Lung (tissue), 12 donors: ENCODE data around the gene ZNF296. TPM values are rescaled to one million over a fixed set of nuclear protein-coding genes. Genes with fewer than 3 reads are reported as not detected.

ENCODE experiments used
- ATAC-seq: fragments of 200-7000 bp; cut with Tn5 transposase; one replicate; pipeline ENCODE4 v1.9.1; 2020; ENCODE audit warnings: moderate number of reproducible peaks; ENCODE audit not compliant: insufficient read depth, low FRiP score
- DNase-seq, 3 donors: peaks; one replicate each; pipeline ENCODE4 v3.0.0-alpha.2; 2013 to 2017
- H3K27ac ChIP-seq, 2 donors: one replicate each; pipeline ENCODE4 v1.5.1; 2013; ENCODE audit warnings: mild to moderate bottlenecking in 2 of 2, moderate library complexity in 2 of 2, control low read depth in 1 of 2, inconsistent platforms in 1 of 2, low read depth in 1 of 2, low read length in 1 of 2
- H3K27me3 ChIP-seq, 3 donors: one replicate each; pipeline ENCODE4 v1.5.1; 2013; ENCODE audit warnings: low read length in 2 of 3; ENCODE audit not compliant: control insufficient read depth in 3 of 3, insufficient read depth in 3 of 3
- H3K36me3 ChIP-seq, 4 donors: one replicate each; pipeline ENCODE4 v1.5.1; 2013; ENCODE audit warnings: low read length in 4 of 4, mild to moderate bottlenecking in 1 of 4, moderate library complexity in 1 of 4; ENCODE audit not compliant: control insufficient read depth in 4 of 4, insufficient read depth in 4 of 4
- H3K4me1 ChIP-seq, 5 donors: one replicate each; pipeline ENCODE4 v1.5.1; 2013; ENCODE audit warnings: low read length in 5 of 5, mild to moderate bottlenecking in 2 of 5, moderate library complexity in 1 of 5; ENCODE audit not compliant: control insufficient read depth in 5 of 5, insufficient read depth in 5 of 5
- H3K4me3 ChIP-seq: one replicate; pipeline ENCODE4 v1.5.1; 2013; ENCODE audit warnings: mild to moderate bottlenecking, control low read depth, moderate library complexity
- H3K9ac ChIP-seq, 2 donors: one replicate each; pipeline ENCODE4 v1.5.1; 2013; ENCODE audit warnings: low read length in 2 of 2, control low read depth in 1 of 2; ENCODE audit not compliant: insufficient read depth in 1 of 2
- H3K9me3 ChIP-seq, 4 donors: one replicate each; pipeline ENCODE4 v1.5.1; 2013; ENCODE audit warnings: low read length in 3 of 4, mild to moderate bottlenecking in 1 of 4, moderate library complexity in 1 of 4; ENCODE audit not compliant: control insufficient read depth in 4 of 4, insufficient read depth in 3 of 4
- CTCF ChIP-seq: IDR thresholded peaks from 2 replicates; pipeline ENCODE4 v1.5.1; 2012; ENCODE audit warnings: mild to moderate bottlenecking; ENCODE audit errors: control extremely low read depth, extremely low read depth
- WGBS, 2 donors: extraction: QIAGEN DNeasy Blood & Tissue Kit; methylation state at CpG; one replicate each; pipeline ENCODE4 v1.1.7; 2013; 5-methylcytosine and 5-hydroxymethylcytosine counted together
- polyA plus RNA-seq, 2 donors: library from polyadenylated mRNA; stranded (reverse); fragments of 200-250 nt; gene quantifications; one replicate each; pipeline ENCODE4 v1.2.1, GENCODE V29; 2013
- total RNA-seq, 2 donors: library from RNA; depleted of rRNA in 1 of 2; stranded (reverse); fragments of >200 nt in 1 of 2; gene quantifications; one replicate each; pipeline ENCODE4 v1.2.1, GENCODE V29; 2014 to 2021
- donor health status: control.
- donor health status: control.
- donor health status: Bipolar disorder and iron deficiency.
- donor health status: healthy.
- donor health status: DM: yes; HTN: yes; CAD: no.

ZNF296 gene
- total and polyA plus RNA-seq, 4 donors = 0.43 to 3.9 (median 2.8) TPM

DNA sequence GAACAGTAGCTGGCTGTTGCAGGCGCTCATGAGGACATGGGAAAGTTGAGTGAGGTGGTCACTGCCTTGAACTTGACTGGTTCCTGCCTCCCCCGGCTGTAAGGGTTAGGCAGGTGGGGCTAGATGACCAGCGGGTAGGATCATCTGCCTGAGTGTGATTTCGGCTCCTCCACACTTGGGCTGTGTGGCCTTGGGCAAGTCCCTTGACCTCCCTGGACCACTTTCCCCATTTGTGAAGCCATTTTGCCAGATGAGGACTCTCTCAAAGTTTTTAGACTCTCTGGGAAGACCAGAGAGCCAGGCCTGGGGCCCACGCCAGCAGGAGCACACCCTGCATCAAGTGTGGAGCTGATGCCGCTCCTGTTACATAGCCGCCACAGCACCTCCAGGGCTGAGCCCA, 26.2 kb upstream of the ZNF296 start:
- no peaks in the 10 kb centered on the region for H3K36me3 ChIP-seq
- H3K9ac ChIP-seq = no peak overlapping the region
- ATAC-seq = no peak
- H3K9me3 ChIP-seq = no peaks in the 10 kb centered on the region
- no peak for DNase-seq
- peaks cover 5 to 28% (median 16%) of the 10 kb centered on the region in 5 donors for H3K4me1 ChIP-seq
- 97% methylated on average over 7 of the region's 7 CpGs for WGBS, 2 donors
- no peak for TF ChIP-seq CTCF
- no peak overlapping the region for H3K4me3 ChIP-seq
- H3K27me3 ChIP-seq = no peaks in the 10 kb centered on the region
- H3K27ac ChIP-seq = no peak overlapping the region

GRCh38 chr19:45101806-45102205, 25.5 kb upstream of the ZNF296 start:
- H3K36me3 ChIP-seq = peaks cover 0 to 2% (median 0%) of the 10 kb centered on the region in 4 donors
- H3K27ac ChIP-seq = no peak overlapping the region
- no peak for TF ChIP-seq CTCF
- no peak overlapping the region for H3K9ac ChIP-seq
- DNase-seq (no peak), ATAC-seq (no peak)
- WGBS, 2 donors = 88 to 93% methylated on average over 8 of the region's 8 CpGs
- no peak overlapping the region for H3K4me3 ChIP-seq
- no peaks in the 10 kb centered on the region for H3K9me3 ChIP-seq
- peaks cover 5 to 30% (median 18%) of the 10 kb centered on the region in 5 donors for H3K4me1 ChIP-seq
- H3K27me3 ChIP-seq = no peaks in the 10 kb centered on the region

DNA sequence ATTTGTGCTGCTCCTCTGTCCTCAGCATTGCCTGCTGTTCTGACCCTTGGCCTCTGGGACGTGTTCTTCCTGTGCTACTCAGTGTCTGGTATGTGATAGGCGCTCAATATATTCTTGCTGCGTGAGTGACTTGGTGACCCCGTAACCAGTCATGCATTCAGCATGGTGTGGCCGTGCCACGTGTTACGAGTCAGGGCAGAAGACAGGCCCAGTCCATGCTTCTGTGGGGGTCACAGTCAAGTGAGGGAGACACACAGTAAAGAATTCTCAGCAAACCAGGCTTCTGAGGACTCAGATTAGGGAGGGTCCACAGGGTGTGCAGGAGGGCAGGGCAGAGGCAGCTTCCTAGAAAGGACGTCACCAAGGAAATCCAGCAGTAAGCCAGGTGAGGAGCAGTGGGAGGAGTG, 24.6 kb upstream of the ZNF296 start:
- 83 to 93% methylated on average over 8 of the region's 8 CpGs for WGBS, 2 donors
- H3K4me3 ChIP-seq = no peak overlapping the region
- TF ChIP-seq CTCF = no peak
- H3K4me1 ChIP-seq = peaks cover 5 to 36% (median 20%) of the 10 kb centered on the region in 5 donors
- H3K27ac ChIP-seq = no peak overlapping the region
- H3K36me3 ChIP-seq = peaks cover 0 to 2% (median 0%) of the 10 kb centered on the region in 4 donors
- DNase-seq = no peak
- no peak for ATAC-seq
- no peak overlapping the region for H3K9ac ChIP-seq
- H3K9me3 ChIP-seq = no peaks in the 10 kb centered on the region
- no peaks in the 10 kb centered on the region for H3K27me3 ChIP-seq

DNA sequence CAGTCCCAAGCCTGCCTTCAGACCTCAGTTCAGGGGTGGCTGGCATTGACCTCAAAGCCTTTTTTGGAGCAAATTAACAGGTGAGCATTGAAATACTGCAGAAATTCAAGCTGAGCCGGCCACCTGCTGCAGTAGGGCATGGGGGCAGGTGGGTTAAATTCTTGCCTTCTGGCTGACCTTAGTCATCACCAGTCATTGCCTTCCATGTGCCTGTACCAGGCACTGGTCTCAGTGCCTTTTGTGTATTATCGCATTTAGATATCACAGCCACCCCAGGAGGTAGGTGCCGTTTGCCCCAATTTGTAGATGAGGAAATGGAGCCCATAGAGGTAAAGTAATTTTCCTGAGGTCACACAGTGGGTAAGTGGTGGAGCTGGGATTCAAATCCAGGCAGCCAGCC, 23.9 kb upstream of the ZNF296 start:
- Histone ChIP-seq H3K36me3 (peaks cover 0 to 2% (median 0%) of the 10 kb centered on the region in 4 donors), H3K9me3 (no peaks in the 10 kb centered on the region), H3K4me3 (no peak overlapping the region), H3K4me1 (peaks cover 5 to 36% (median 21%) of the 10 kb centered on the region in 5 donors), H3K9ac (no peak overlapping the region), H3K27ac (peak overlapping the region in 1 of 2 donors; percentile 16), H3K27me3 (no peaks in the 10 kb centered on the region)
- 92 to 94% methylated on average over 3 of the region's 3 CpGs for WGBS, 2 donors
- ATAC-seq = no peak
- no peak for TF ChIP-seq CTCF
- DNase-seq = no peak
